ENCODE results near the gene ADAMTS9. TPM values are rescaled to one million over a fixed set of nuclear protein-coding genes. Genes with fewer than 3 reads are reported as not detected.
A peak's percentile ranks its signal among the peaks of the same experiment; 100 is the strongest.

The ADAMTS9 gene
- total and polyA plus RNA-seq, 8 donors: 36.3 to 78.0 (median 56.7) TPM

- no peak for ATAC-seq
- Histone ChIP-seq H3K36me3 (peaks cover 0 to 47% of the 10 kb centered on the region in 2 donors), H3K9me3 (no peaks in the 10 kb centered on the region), H3K4me3 (no peak overlapping the region), H3K4me1 (peaks cover 0 to 7% of the 10 kb centered on the region in 2 donors), H3K27me3 (no peaks in the 10 kb centered on the region), H3K27ac (no peak overlapping the region)
- DNase-seq: no peak
- TF ChIP-seq, protein P1, sequence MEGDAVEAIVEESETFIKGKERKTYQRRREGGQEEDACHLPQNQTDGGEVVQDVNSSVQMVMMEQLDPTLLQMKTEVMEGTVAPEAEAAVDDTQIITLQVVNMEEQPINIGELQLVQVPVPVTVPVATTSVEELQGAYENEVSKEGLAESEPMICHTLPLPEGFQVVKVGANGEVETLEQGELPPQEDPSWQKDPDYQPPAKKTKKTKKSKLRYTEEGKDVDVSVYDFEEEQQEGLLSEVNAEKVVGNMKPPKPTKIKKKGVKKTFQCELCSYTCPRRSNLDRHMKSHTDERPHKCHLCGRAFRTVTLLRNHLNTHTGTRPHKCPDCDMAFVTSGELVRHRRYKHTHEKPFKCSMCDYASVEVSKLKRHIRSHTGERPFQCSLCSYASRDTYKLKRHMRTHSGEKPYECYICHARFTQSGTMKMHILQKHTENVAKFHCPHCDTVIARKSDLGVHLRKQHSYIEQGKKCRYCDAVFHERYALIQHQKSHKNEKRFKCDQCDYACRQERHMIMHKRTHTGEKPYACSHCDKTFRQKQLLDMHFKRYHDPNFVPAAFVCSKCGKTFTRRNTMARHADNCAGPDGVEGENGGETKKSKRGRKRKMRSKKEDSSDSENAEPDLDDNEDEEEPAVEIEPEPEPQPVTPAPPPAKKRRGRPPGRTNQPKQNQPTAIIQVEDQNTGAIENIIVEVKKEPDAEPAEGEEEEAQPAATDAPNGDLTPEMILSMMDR (IDR thresholded peaks at IDR 0.05): no peak
- intact Hi-C loops (cut with DNase I): no loop called here
These were observed 132.4 kb downstream of the ADAMTS9 start for GRCh38 chr3:64555351-64555750.

GRCh38 chr3:64554096-64554920 is 133.5 kb downstream of the ADAMTS9 start:
- Histone ChIP-seq H3K27me3 (no peaks in the 10 kb centered on the region), H3K4me1 (peaks cover 0 to 7% of the 10 kb centered on the region in 2 donors), H3K27ac (no peak overlapping the region), H3K4me3 (no peak overlapping the region), H3K36me3 (peaks cover 0 to 46% of the 10 kb centered on the region in 2 donors), H3K9me3 (no peaks in the 10 kb centered on the region)
- intact Hi-C loops (cut with DNase I): no loop called here
- TF ChIP-seq, protein P1 (IDR thresholded peaks at IDR 0.05): no peak
- DNase-seq (peak in 2 of 4 donors; percentile 88 to 89), ATAC-seq (no peak)

DNA sequence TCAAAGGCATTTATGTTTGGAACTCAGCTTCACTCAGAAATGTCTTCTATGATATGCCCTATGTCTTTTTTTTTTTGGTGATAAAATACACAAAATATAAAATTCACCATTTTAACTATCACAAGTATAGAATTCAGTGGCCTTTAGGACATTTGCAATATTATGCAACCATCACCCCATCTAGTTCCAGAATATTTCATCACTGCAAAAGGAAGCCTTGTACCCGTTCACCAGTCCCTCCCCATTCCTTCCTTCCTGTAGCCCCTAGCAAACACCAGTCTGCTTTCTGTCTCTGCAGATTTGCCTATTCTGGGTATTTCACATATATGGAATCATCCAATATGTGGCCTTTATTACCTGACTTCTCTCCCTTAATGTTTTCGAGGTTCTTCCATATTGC is 134.8 kb downstream of the ADAMTS9 start:
- peaks cover 0 to 40% of the 10 kb centered on the region in 2 donors for H3K36me3 ChIP-seq
- TF ChIP-seq, protein P1 (IDR thresholded peaks at IDR 0.05): no peak
- intact Hi-C loops (cut with DNase I): no loop called here

GRCh38 chr3:64552160-64552559 is 135.6 kb downstream of the ADAMTS9 start:
- no peak for ATAC-seq
- H3K9me3 ChIP-seq: no peaks in the 10 kb centered on the region
- no peaks in the 10 kb centered on the region for H3K27me3 ChIP-seq
- H3K27ac ChIP-seq: no peak overlapping the region
- peaks cover 0 to 38% of the 10 kb centered on the region in 2 donors for H3K36me3 ChIP-seq
- no peak for DNase-seq
- H3K4me3 ChIP-seq: no peak overlapping the region
- intact Hi-C loops (cut with DNase I): no loop called here
- TF ChIP-seq, protein P1 (IDR thresholded peaks at IDR 0.05): no peak
- peaks cover 0 to 7% of the 10 kb centered on the region in 2 donors for H3K4me1 ChIP-seq

More for the DNA sequence above, 134.8 kb downstream of the ADAMTS9 start:
- ATAC-seq: no peak
- no peak overlapping the region for H3K4me3 ChIP-seq
- H3K9me3 ChIP-seq: no peaks in the 10 kb centered on the region
- H3K4me1 ChIP-seq: peaks cover 0 to 7% of the 10 kb centered on the region in 2 donors
- no peak overlapping the region for H3K27ac ChIP-seq
- no peaks in the 10 kb centered on the region for H3K27me3 ChIP-seq
- DNase-seq: no peak

- intact Hi-C loops (cut with DNase I): no loop called here
- Histone ChIP-seq H3K27ac (no peak overlapping the region), H3K27me3 (no peaks in the 10 kb centered on the region), H3K36me3 (peaks cover 0 to 41% of the 10 kb centered on the region in 2 donors), H3K4me3 (no peak overlapping the region), H3K4me1 (peaks cover 0 to 7% of the 10 kb centered on the region in 2 donors), H3K9me3 (no peaks in the 10 kb centered on the region)
- DNase-seq (no peak), ATAC-seq (no peak)
- TF ChIP-seq, protein P1 (IDR thresholded peaks at IDR 0.05): no peak
These were observed 136.1 kb downstream of the ADAMTS9 start for GRCh38 chr3:64551697-64552096.

All from left lung (tissue), 10 donors.